A549 treated with Hydrocortisone at 1 μM for 4 hours (cell line): ENCODE data around the gene KIF23. TPM values are rescaled to one million over a fixed set of nuclear protein-coding genes. Genes with fewer than 3 reads are reported as not detected.

Experiments used
- total RNA-seq: library from RNA; stranded (reverse); fragments of 200-300 nt; extraction: Qiagen RNA extraction; gene quantifications from 5 replicates; pipeline ENCODE4 v1.2.3, GENCODE V29; 2022

Gene KIF23
- 70.6 to 103 TPM (median 79.7 TPM) in 5 replicates for total RNA-seq

DNA sequence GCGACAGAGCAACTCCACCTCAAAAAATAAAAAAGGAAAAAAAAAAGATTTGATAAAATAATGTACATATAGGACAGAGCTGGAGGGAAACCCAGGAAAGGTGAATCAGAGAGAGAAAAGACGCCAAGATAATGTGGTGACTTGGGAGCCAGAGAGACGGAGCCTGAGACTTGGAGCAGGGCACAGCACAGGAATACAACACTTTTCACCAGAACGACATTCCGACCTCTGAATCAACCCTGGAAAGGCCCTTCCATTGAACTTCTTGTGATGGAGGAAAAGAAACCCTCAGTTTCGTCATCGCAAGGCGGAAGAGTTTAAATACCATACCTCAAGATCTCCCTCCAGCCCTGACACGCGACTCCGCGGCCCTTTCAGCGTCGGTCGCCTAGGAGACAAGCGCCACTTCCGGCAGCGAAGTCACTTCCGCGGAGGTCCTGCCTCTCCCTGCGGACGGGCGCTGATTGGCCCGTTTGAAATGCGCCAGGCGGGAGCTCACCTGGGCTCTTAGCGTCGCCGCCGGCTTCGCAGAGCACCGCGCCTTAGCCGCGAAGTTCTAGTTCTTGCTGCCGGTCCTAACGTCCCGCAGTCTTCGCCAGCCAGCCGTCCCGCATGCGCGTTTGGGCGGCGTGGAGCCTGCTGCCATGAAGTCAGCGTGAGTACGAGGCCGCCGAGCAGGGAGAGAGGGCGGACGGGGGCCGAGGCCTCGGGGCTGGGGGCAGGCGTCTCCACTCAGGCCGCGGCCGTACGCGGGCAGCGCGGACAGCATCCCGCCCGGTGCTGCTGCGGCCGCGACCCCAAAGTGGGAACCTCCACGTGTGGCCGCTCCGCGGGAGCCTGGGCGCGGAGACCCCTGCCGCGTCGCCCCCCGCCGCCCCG is at the start of gene KIF23:
Gene KIF23, plus strand, starts transcription at position 528 of the 879 bp plus-strand sequence. Its CDS starts 117 bp downstream, at position 645.

GRCh38 chr15:69452692-69453521 is 38.8 kb downstream of the KIF23 start, which contains the start of gene RPLP1:
RPLP1 (plus strand) TSS chr15:69452818; CDS start chr15:69452949, 131 bp downstream.

Other genes with a start within 250 kb of the KIF23 start
- 81.6 to 103 TPM (median 94.1 TPM) in 5 replicates for gene PAQR5, start 115.4 kb upstream of the KIF23 start, total RNA-seq
- 2,588 to 4,394 TPM (median 3,861 TPM) in 5 replicates for gene RPLP1, start 38.5 kb downstream of the KIF23 start, total RNA-seq